Measurements from ENCODE around the gene TRIM22.

DNA sequence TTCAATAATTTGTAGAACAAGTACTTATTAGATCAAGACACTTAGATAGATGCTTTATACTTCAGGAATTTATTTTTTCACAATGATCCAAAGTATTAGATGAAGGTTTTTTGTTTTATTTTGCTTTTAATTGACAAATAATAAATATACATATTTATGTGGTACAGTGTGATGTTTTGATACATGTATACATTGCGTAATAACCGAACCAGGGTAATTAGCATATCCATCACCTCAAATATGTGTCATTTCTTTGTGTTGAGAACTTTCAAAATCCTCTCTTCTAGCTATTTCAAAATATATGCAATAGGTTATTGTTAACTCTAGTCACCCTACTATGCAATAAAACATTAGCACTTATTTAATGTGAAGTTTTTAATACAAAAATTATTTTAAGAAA is 26.1 kb upstream of the TRIM22 start:
- TF ChIP-seq CTCF (IDR thresholded peaks at IDR 0.05; ENCODE audit: low read depth, low read length) (no peak), EZH2phosphoT487 (IDR thresholded peaks at IDR 0.05; ENCODE audit: low read depth) (no peak)
